Erythroblast (primary cell): ENCODE measurements around the gene COX15.

Source experiments
- DNase-seq, 2 experiments: peaks; one replicate each; lab custom pipeline; 2025; lab: John Stamatoyannopoulos, UW
- GATA1 ChIP-seq: IDR thresholded peaks from 2 replicates; pipeline ENCODE4 v1.6.1; 2011; ENCODE audit warnings: low read depth, mild to moderate bottlenecking, control low read depth, low read length, moderate library complexity
- POLR2A ChIP-seq: IDR thresholded peaks from 2 replicates; pipeline ENCODE4 v1.6.1; 2011; ENCODE audit warnings: mild to moderate bottlenecking, low read length

Gene COX15

GRCh38 chr10:99730026-99730425, 1.9 kb downstream of the COX15 start:
- DNase-seq: no peak
- no peak for TF ChIP-seq GATA1
- TF ChIP-seq POLR2A: no peak

- no peak for TF ChIP-seq GATA1
- DNase-seq: no peak
Observed at GRCh38 chr10:99720387-99720786, 11.5 kb downstream of the COX15 start.

DNA sequence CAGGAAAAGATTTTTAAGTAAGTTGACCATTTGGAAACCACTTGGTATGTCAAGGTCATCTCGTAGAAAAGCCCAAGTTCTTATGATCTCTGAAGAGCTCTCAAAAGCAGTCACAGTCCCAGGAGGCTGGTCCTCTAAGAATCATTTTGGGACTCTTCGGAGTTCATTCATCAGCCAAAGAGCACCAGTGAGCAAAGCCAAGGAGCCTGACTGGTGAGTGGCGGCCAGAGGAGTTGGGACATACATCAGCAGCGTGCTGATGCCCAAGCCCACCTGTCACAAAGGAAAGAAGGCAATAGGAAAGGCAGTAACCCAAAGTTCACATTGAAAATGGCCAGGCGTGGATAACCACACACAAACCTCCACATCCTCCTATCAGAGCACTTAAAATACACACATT, 17.5 kb downstream of the COX15 start:
- DNase-seq: no peak
- no peak for TF ChIP-seq POLR2A
- TF ChIP-seq GATA1: no peak

- peak; percentile 81 to 89 for DNase-seq
- no peak for TF ChIP-seq POLR2A
- no peak for TF ChIP-seq GATA1
Observed at GRCh38 chr10:99711129-99711719, 20.7 kb downstream of the COX15 start.

- peak; percentile 70 to 72 for DNase-seq
- TF ChIP-seq POLR2A (no peak), GATA1 (no peak)
Observed at GRCh38 chr10:99709480-99710229, 22.3 kb downstream of the COX15 start.

DNA sequence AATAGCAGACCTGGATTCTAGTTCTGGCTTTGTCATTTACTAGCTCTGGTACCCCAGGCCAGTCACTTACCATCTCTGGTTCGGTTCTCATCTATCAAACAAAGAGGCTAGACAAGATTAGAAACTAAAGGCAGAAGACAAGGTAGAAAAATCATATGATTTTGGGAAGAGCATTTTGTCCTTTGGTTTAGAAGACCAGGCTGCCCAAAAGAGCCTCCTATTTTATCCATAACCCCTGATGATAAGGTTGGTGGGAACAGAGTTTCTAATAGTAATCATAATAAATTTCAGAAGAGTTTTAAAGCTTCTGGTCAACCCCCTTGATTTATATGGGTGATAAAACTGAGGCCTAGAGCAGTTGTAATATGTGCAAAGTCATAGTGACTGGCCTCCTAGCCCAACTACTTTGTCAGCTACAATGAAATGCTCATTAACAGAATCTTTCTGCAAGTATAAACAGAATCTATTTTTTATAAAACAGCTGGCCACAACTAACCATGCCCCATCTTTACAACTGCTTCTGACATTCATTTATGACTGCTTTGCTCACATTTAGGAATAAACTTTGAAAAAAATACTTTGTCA, 23.4 kb downstream of the COX15 start:
- TF ChIP-seq GATA1 (no peak), POLR2A (peak; percentile 23)
- DNase-seq: peak; percentile 86 to 88

DNA sequence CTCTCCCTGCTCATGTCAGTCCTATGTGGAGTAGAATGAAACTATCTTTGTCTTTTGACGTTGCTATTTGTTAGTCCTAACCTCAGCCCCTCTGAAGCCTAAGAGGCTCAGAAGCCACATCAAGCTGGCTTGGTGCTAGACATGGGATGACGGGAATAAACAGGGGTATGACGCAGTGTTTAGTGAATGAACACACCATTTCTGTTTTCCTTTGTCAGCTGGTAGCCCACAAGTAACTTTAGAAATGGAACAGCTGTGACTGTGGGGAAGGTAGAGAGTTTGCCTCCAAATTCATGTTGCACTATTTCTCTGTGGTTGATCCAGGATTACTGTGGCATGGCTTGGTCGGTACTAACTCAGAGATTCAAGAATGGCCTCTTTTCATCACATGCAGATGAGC, 31.3 kb downstream of the COX15 start:
- TF ChIP-seq GATA1: no peak
- no peak for TF ChIP-seq POLR2A
- DNase-seq: no peak

GRCh38 chr10:99698504-99699080, 33.3 kb downstream of the COX15 start:
- DNase-seq: peak; percentile 14 to 23
- TF ChIP-seq GATA1 (no peak), POLR2A (no peak)

DNA sequence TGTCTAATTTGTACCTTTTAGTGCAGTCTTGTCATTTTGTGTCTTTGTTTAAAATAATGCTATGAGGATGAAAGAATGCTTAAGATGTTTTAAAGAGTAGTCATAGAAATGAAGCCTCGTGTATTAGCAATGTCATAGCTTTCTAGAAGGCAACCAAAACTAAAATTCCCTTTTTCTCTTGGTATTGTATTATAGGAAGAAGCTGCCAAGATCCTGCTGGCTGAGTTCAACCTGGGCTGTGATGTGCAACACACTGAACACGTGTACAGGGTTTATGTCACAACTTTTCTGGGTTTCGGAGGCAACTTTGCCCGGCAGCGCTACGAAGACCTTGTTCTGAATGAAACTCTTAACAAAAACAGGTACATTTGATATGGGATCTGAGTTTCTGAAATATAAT, 36.2 kb downstream of the COX15 start:
- TF ChIP-seq POLR2A: no peak
- TF ChIP-seq GATA1: no peak
- no peak for DNase-seq

- no peak for DNase-seq
- TF ChIP-seq POLR2A (no peak), GATA1 (no peak)
Observed at GRCh38 chr10:99693933-99694583, 37.9 kb downstream of the COX15 start.

- no peak for DNase-seq
- TF ChIP-seq POLR2A: no peak
- no peak for TF ChIP-seq GATA1
Observed at GRCh38 chr10:99689461-99689860, 42.5 kb downstream of the COX15 start.

- TF ChIP-seq POLR2A (no peak), GATA1 (no peak)
- DNase-seq: no peak
Observed at GRCh38 chr10:99685597-99685967, 46.3 kb downstream of the COX15 start.

- TF ChIP-seq POLR2A: no peak
- peak in 1 of 2 experiments; percentile 25 for DNase-seq
Observed at GRCh38 chr10:99682752-99683151, 49.2 kb downstream of the COX15 start.
